ENCODE measurements around the gene GJB3. TPM values are rescaled to one million over a fixed set of nuclear protein-coding genes. Genes with fewer than 3 reads are reported as not detected.
"Not testable (repeated sequence)": the region's sequence is repeated elsewhere in the genome, so short reads cannot be mapped to it uniquely, and the experiment has no call there.

The GJB3 gene
- total RNA-seq, 2 donors from 2014 or later, result not detected

- DNase-seq, result no peak
- Mint-ChIP-seq H3K27ac (no peak overlapping the region), H3K4me3 (no peak overlapping the region), H3K27me3 (ENCODE audit: low read depth) (peaks cover 7% of the 10 kb centered on the region), H3K9me3 (no peaks in the 10 kb centered on the region), H3K4me1 (ENCODE audit: low read depth) (no peaks in the 10 kb centered on the region), H3K36me3 (ENCODE audit: insufficient read depth in 2 of 2) (no peaks in the 10 kb centered on the region)
- no peak for ATAC-seq (replicated peaks in 1 of 2)
Measured at GRCh38 chr1:34768856-34769255, 12.2 kb upstream of the GJB3 start.

- ATAC-seq (replicated peaks in 1 of 2) (no peak), DNase-seq (no peak)
- H3K9me3 Mint-ChIP-seq, result no peaks in the 10 kb centered on the region
- H3K36me3 Mint-ChIP-seq (ENCODE audit: insufficient read depth in 2 of 2), result no peaks in the 10 kb centered on the region
- H3K4me1 Mint-ChIP-seq (ENCODE audit: low read depth), result no peaks in the 10 kb centered on the region
- no peak overlapping the region for H3K27ac Mint-ChIP-seq
- peaks cover 7% of the 10 kb centered on the region for H3K27me3 Mint-ChIP-seq (ENCODE audit: low read depth)
- no peak overlapping the region for H3K4me3 Mint-ChIP-seq
Measured at GRCh38 chr1:34770891-34771504, 10.0 kb upstream of the GJB3 start.

- no peak for ATAC-seq (replicated peaks in 1 of 2)
- DNase-seq, result no peak
- H3K9me3 Mint-ChIP-seq, result no peaks in the 10 kb centered on the region
- no peaks in the 10 kb centered on the region for H3K4me1 Mint-ChIP-seq (ENCODE audit: low read depth)
- no peak overlapping the region for H3K4me3 Mint-ChIP-seq
- peaks cover 7% of the 10 kb centered on the region for H3K27me3 Mint-ChIP-seq (ENCODE audit: low read depth)
- no peak overlapping the region for H3K27ac Mint-ChIP-seq
- no peaks in the 10 kb centered on the region for H3K36me3 Mint-ChIP-seq (ENCODE audit: insufficient read depth in 2 of 2)
Measured at GRCh38 chr1:34771573-34772371, 9.2 kb upstream of the GJB3 start.

GRCh38 chr1:34773114-34773513 lies 7.9 kb upstream of the GJB3 start:
- H3K4me3 Mint-ChIP-seq, result not testable (repeated sequence)
- H3K27me3 Mint-ChIP-seq (ENCODE audit: low read depth), result peaks cover 14% of the 10 kb centered on the region

GRCh38 chr1:34774957-34775356 lies 6.1 kb upstream of the GJB3 start:
- DNase-seq (no peak), ATAC-seq (replicated peaks in 1 of 2) (no peak)
- no peak overlapping the region for H3K27ac Mint-ChIP-seq
- peaks cover 29% of the 10 kb centered on the region for H3K27me3 Mint-ChIP-seq (ENCODE audit: low read depth)
- no peak overlapping the region for H3K4me3 Mint-ChIP-seq
- H3K9me3 Mint-ChIP-seq, result no peaks in the 10 kb centered on the region
- H3K36me3 Mint-ChIP-seq (ENCODE audit: insufficient read depth in 2 of 2), result no peaks in the 10 kb centered on the region
- H3K4me1 Mint-ChIP-seq (ENCODE audit: low read depth), result no peaks in the 10 kb centered on the region

More at GRCh38 chr1:34773114-34773513, 7.9 kb upstream of the GJB3 start:
- H3K9me3 Mint-ChIP-seq; ATAC-seq (replicated peaks in 1 of 2); H3K4me1 Mint-ChIP-seq (ENCODE audit: low read depth); DNase-seq; H3K36me3 Mint-ChIP-seq (ENCODE audit: insufficient read depth in 2 of 2); H3K27ac Mint-ChIP-seq: not testable (repeated sequence)

- H3K27ac Mint-ChIP-seq, result no peak overlapping the region
- no peak for DNase-seq
- no peaks in the 10 kb centered on the region for H3K9me3 Mint-ChIP-seq
- ATAC-seq (replicated peaks in 1 of 2), result peak in 1 of 2 donors; percentile 22
- H3K4me3 Mint-ChIP-seq, result no peak overlapping the region
- no peaks in the 10 kb centered on the region for H3K36me3 Mint-ChIP-seq (ENCODE audit: insufficient read depth in 2 of 2)
- H3K4me1 Mint-ChIP-seq (ENCODE audit: low read depth), result peaks cover under 1% of the 10 kb centered on the region
- peaks cover 31% of the 10 kb centered on the region for H3K27me3 Mint-ChIP-seq (ENCODE audit: low read depth)
Measured at GRCh38 chr1:34776911-34777310, 4.1 kb upstream of the GJB3 start.

- Mint-ChIP-seq H3K27ac (no peak overlapping the region), H3K9me3 (no peaks in the 10 kb centered on the region), H3K4me3 (no peak overlapping the region), H3K4me1 (ENCODE audit: low read depth) (peaks cover 4% of the 10 kb centered on the region), H3K27me3 (ENCODE audit: low read depth) (peaks cover 33% of the 10 kb centered on the region), H3K36me3 (ENCODE audit: insufficient read depth in 2 of 2) (no peaks in the 10 kb centered on the region)
- ATAC-seq (replicated peaks in 1 of 2) (peak in 1 of 2 donors; percentile 37), DNase-seq (no peak)
Measured at GRCh38 chr1:34777519-34778321, 3.3 kb upstream of the GJB3 start.

GRCh38 chr1:34778381-34778780 lies 2.6 kb upstream of the GJB3 start:
- no peaks in the 10 kb centered on the region for H3K36me3 Mint-ChIP-seq (ENCODE audit: insufficient read depth in 2 of 2)
- no peak for ATAC-seq (replicated peaks in 1 of 2)
- H3K9me3 Mint-ChIP-seq, result no peaks in the 10 kb centered on the region
- peaks cover 9% of the 10 kb centered on the region for H3K4me1 Mint-ChIP-seq (ENCODE audit: low read depth)
- DNase-seq, result no peak
- H3K27me3 Mint-ChIP-seq (ENCODE audit: low read depth), result peaks cover 39% of the 10 kb centered on the region
- H3K4me3 Mint-ChIP-seq, result no peak overlapping the region
- H3K27ac Mint-ChIP-seq, result no peak overlapping the region

- peaks cover 10% of the 10 kb centered on the region for H3K4me1 Mint-ChIP-seq (ENCODE audit: low read depth)
- DNase-seq (no peak), ATAC-seq (replicated peaks in 1 of 2) (no peak)
- H3K36me3 Mint-ChIP-seq (ENCODE audit: insufficient read depth in 2 of 2), result no peaks in the 10 kb centered on the region
- H3K27ac Mint-ChIP-seq, result no peak overlapping the region
- H3K9me3 Mint-ChIP-seq, result no peaks in the 10 kb centered on the region
- H3K4me3 Mint-ChIP-seq, result no peak overlapping the region
- H3K27me3 Mint-ChIP-seq (ENCODE audit: low read depth), result peaks cover 42% of the 10 kb centered on the region
Measured at GRCh38 chr1:34779005-34779404, 2.0 kb upstream of the GJB3 start.

- peaks cover 10% of the 10 kb centered on the region for H3K4me1 Mint-ChIP-seq (ENCODE audit: low read depth)
- no peaks in the 10 kb centered on the region for H3K36me3 Mint-ChIP-seq (ENCODE audit: insufficient read depth in 2 of 2)
- no peak overlapping the region for H3K27ac Mint-ChIP-seq
- no peak for ATAC-seq (replicated peaks in 1 of 2)
- H3K27me3 Mint-ChIP-seq (ENCODE audit: low read depth), result peaks cover 42% of the 10 kb centered on the region
- H3K4me3 Mint-ChIP-seq, result no peak overlapping the region
- DNase-seq, result no peak
- no peaks in the 10 kb centered on the region for H3K9me3 Mint-ChIP-seq
Measured at GRCh38 chr1:34779526-34779925, 1.5 kb upstream of the GJB3 start.

- Mint-ChIP-seq H3K4me3 (no peak overlapping the region), H3K4me1 (ENCODE audit: low read depth) (peaks cover 10% of the 10 kb centered on the region)
Measured at GRCh38 chr1:34779962-34780361, 1.1 kb upstream of the GJB3 start.

GRCh38 chr1:34780528-34780927 lies 486 bp upstream of the GJB3 start:
- Mint-ChIP-seq H3K27ac (no peak overlapping the region), H3K27me3 (ENCODE audit: low read depth) (peaks cover 42% of the 10 kb centered on the region), H3K4me3 (peak overlapping the region in 1 of 2 donors; percentile 10), H3K36me3 (ENCODE audit: insufficient read depth in 2 of 2) (no peaks in the 10 kb centered on the region), H3K4me1 (ENCODE audit: low read depth) (peaks cover 10% of the 10 kb centered on the region), H3K9me3 (no peaks in the 10 kb centered on the region)
- ATAC-seq (replicated peaks in 1 of 2) (no peak), DNase-seq (no peak)

More at GRCh38 chr1:34779962-34780361, 1.1 kb upstream of the GJB3 start:
- no peak for ATAC-seq (replicated peaks in 1 of 2)
- Mint-ChIP-seq H3K27me3 (ENCODE audit: low read depth) (peaks cover 42% of the 10 kb centered on the region), H3K9me3 (no peaks in the 10 kb centered on the region), H3K27ac (no peak overlapping the region), H3K36me3 (ENCODE audit: insufficient read depth in 2 of 2) (no peaks in the 10 kb centered on the region)
- DNase-seq, result no peak

- Mint-ChIP-seq H3K27me3 (ENCODE audit: low read depth) (peaks cover 42% of the 10 kb centered on the region), H3K9me3 (no peaks in the 10 kb centered on the region), H3K36me3 (ENCODE audit: insufficient read depth in 2 of 2) (no peaks in the 10 kb centered on the region), H3K4me1 (ENCODE audit: low read depth) (peaks cover 15% of the 10 kb centered on the region), H3K27ac (no peak overlapping the region), H3K4me3 (peak overlapping the region in 1 of 2 donors; percentile 48)
- ATAC-seq (replicated peaks in 1 of 2) (no peak), DNase-seq (no peak)
Measured at GRCh38 chr1:34781844-34782391, 904 bp downstream of the GJB3 start.
